BE2C (cell line): ENCODE data around the gene IQCE.

ENCODE experiments used
- DNase-seq: peaks from one replicate; pipeline ENCODE4 v3.0.0-alpha.2; 2020
- H3K27me3 ChIP-seq: fragments of 250-450 bp; sonication (Bioruptor Pico); 2 replicates; pipeline ENCODE4 v1.5.1; 2020; ENCODE audit warnings: mild to moderate bottlenecking
- H3K36me3 ChIP-seq: fragments of 250-450 bp; sonication (Bioruptor Pico); 2 replicates; pipeline ENCODE4 v1.5.1; 2020; ENCODE audit warnings: mild to moderate bottlenecking
- H3K4me1 ChIP-seq: fragments of 250-450 bp; sonication (Bioruptor Pico); 2 replicates; pipeline ENCODE4 v1.5.1; 2020
- H3K4me3 ChIP-seq: 2 replicates; pipeline ENCODE4 v1.5.1; 2011; ENCODE audit warnings: low read depth, low read length
- H3K9me3 ChIP-seq: fragments of 250-450 bp; sonication (Bioruptor Pico); 2 replicates; pipeline ENCODE4 v1.5.1; 2020
- TF ChIP-seq, protein P1 (sequence below): IDR thresholded peaks from 2 replicates; pipeline ENCODE4 v1.5.1; 2012; ENCODE audit warnings: mild to moderate bottlenecking, low read depth, low read length

The IQCE gene

DNA sequence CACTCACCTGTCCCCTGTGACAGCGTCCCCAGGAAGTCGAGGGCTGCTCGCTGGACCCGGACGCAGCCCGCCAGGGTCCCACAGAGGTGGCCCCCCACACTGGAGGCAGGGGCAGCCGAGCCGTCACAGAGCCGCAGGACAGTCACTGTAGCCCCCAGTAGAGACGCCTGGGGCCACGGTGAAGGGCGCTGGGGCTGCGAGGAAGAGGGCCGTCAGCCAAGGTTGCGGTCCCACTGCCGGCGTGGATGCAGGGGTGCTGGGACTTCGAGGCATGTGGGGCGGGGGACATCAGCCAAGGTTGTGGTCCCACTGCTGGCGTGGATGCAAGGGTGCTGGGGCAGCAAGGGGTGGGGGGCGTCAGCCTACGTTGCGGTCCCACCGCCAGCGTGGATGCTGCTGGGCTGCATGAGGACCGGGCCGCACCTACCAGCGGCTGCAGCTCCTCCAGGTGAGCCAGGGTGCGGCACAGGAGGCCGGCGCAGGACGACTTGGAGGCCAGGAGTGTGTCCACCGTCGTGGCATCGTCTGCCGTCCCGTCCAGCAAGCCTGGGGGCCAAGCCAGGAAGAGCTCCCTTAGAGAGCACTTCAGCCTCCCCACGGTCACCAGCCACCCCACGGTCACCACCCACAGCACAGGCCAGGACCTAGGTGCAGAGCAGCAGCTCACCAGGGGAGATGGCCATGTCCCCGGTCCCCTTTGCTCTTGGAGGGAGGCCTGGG lies 17.3 kb upstream of the IQCE start:
- TF ChIP-seq, protein P1, sequence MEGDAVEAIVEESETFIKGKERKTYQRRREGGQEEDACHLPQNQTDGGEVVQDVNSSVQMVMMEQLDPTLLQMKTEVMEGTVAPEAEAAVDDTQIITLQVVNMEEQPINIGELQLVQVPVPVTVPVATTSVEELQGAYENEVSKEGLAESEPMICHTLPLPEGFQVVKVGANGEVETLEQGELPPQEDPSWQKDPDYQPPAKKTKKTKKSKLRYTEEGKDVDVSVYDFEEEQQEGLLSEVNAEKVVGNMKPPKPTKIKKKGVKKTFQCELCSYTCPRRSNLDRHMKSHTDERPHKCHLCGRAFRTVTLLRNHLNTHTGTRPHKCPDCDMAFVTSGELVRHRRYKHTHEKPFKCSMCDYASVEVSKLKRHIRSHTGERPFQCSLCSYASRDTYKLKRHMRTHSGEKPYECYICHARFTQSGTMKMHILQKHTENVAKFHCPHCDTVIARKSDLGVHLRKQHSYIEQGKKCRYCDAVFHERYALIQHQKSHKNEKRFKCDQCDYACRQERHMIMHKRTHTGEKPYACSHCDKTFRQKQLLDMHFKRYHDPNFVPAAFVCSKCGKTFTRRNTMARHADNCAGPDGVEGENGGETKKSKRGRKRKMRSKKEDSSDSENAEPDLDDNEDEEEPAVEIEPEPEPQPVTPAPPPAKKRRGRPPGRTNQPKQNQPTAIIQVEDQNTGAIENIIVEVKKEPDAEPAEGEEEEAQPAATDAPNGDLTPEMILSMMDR: no peak
- Histone ChIP-seq H3K4me3 (no peak overlapping the region), H3K27me3 (no peaks in the 10 kb centered on the region), H3K4me1 (no peaks in the 10 kb centered on the region), H3K36me3 (peaks cover 67% of the 10 kb centered on the region), H3K9me3 (no peaks in the 10 kb centered on the region)
- no peak for DNase-seq

DNA sequence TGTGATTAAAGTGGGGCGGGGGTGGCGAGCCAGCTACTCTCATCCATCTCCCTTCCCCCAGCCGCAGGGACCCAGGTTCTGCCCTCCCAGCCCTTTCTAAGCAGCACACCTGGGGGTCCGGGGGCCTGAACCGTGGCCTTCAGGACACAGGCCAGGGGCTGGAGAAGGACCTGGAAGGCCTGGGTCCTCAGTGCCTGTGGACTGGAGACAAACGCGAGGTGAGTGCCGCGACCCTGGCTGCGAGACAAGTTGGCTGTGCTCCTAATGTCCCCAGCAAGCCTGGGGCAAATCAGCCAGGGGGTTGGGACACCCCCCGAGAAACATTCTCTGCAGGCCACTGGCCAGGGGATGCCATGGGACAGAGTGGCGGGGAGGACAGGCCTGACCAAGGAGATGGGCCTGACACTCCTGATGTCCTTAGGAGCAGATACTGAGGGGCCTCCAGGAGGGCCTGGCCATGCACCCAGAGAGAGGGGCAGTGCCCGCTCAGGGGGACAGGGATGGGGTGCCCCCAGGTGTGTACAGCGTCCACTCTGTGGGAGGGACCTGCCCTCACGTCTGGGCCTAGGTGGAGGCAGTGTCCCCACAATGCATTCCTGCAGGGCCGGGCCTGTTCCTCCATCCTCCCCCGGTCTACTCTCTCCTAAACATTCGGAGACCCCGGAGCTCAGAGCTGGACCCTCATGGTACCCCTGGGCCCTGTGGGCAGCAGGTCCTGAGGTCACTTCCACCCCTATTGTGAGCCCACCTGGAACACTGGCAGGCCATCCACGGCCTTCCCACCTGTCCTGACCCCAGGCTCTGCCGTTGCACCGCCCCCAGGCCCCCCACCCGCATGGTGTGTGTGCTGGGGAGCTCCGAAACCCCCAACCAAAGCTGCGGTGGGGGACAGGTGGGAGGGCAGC lies 16.5 kb upstream of the IQCE start:
- Histone ChIP-seq H3K27me3 (no peaks in the 10 kb centered on the region), H3K9me3 (no peaks in the 10 kb centered on the region), H3K36me3 (peaks cover 71% of the 10 kb centered on the region), H3K4me1 (no peaks in the 10 kb centered on the region), H3K4me3 (no peak overlapping the region)
- TF ChIP-seq, protein P1: no peak
- DNase-seq: no peak

DNA sequence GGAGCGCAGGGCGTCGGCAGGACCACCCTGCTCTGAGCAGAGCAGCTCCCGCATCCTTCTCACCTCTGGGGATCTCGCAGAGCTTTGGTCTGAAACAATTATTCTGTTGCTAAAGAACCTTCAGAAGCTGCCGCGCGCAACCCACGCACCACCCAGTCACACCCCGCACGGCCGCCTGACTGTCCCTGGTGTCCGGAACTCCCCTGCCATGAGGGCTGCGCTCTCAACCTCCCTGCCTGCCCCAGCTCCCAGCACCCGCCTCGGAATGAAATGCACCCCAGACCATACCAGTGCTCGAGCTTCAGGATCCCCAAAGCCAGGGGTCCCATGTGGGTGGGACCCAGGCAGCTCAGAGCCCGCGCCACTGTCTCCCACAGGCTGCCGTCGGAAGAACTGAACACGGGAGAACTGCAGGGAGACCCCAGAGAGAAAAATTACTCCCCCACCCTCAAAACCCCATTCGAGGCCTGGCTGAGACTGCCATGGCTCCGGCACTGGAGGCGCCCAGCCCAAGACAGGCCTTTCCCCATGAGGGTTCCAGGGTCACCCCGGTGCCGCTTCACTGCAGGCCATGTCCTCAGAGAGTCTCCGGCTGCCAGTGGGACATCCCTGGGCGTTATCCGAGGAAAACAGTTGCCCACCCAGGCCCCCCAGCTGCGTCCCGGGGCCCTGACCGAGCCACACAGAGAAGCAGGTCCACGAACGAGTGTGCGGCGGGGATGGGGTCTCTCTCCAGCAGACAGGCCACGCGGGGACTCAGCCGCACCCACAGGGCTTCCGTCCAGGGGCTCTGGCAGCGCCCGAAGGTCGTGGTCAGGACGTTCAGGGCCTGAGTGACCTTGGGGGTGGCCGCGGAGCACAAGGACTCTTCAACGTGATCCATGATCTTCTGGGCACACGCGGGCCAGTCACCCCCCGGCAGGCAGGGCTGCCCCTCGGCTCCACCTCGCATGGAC lies 15.6 kb upstream of the IQCE start:
- no peak for DNase-seq
- H3K27me3 ChIP-seq: no peaks in the 10 kb centered on the region
- H3K9me3 ChIP-seq: no peaks in the 10 kb centered on the region
- TF ChIP-seq, protein P1: no peak
- peaks cover 69% of the 10 kb centered on the region for H3K36me3 ChIP-seq
- H3K4me1 ChIP-seq: no peaks in the 10 kb centered on the region
- H3K4me3 ChIP-seq: no peak overlapping the region

DNA sequence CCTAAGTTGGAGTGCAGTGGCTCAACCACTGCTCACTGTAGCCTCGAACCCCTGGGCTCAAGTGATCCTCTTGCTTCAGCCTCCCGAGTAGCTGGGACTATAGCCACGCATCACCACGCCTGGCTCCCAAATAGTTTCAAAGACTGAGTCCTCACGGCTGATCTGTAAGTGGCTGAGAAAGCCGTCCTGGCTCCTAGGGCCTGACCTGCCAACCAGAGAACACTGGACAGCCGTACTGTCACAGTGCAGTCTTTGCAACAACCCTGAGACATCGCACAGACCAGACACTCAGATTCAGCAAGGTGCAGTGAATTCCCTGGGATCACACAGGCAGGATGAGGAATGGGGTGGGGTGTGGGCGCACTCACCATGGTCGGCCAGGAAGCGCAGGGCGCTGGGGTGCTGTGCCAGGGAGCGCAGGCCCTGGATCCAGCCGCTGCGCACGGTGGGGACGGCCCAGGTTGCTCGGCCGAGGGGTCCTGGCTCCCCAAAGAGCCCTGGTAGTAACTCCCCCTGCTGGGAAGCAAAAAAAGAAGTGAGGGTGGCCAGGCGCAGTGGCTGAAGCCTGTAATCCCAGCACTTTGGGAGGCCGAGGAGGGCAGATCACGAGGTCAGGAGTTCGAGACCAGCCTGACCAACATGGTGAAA lies 14.1 kb upstream of the IQCE start:
- H3K36me3 ChIP-seq: peaks cover 62% of the 10 kb centered on the region
- H3K4me1 ChIP-seq: no peaks in the 10 kb centered on the region
- H3K4me3 ChIP-seq: no peak overlapping the region
- TF ChIP-seq, protein P1: no peak
- no peaks in the 10 kb centered on the region for H3K9me3 ChIP-seq
- no peak for DNase-seq
- H3K27me3 ChIP-seq: no peaks in the 10 kb centered on the region

DNA sequence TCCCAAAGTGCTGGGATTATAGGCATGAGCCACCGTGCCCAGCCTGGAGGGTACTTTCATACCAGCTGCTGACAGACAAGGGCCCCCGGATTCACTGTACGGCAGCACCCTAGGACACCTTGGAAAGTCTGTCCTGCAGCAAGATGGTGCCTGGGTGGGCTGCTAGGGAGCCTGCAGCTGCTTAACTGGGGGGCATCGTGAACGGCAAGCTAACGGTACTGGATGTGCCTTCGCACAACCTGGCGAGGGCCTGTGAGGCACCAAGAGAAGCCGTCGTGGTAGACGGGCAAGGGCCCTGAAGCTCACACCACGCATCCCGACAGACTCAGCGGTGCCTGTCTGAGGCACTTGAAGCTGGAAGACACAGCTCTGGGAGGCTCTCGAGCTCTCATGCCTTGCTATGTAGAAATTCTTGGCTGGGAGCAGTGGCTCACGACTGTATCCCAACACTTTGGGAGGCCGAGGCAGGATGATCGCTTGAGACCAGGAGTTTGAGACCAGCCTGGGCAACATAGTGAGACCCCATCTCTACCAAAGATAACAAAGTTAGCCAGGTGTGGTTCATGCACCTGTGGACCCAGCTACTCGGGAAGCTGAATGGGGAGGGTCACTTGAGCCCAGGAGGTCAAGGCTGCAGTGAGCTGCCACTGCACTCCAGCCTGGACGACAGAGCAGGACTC lies 12.9 kb upstream of the IQCE start:
- H3K4me1 ChIP-seq: no peaks in the 10 kb centered on the region
- DNase-seq: no peak
- peaks cover 56% of the 10 kb centered on the region for H3K36me3 ChIP-seq
- no peak overlapping the region for H3K4me3 ChIP-seq
- no peaks in the 10 kb centered on the region for H3K9me3 ChIP-seq
- TF ChIP-seq, protein P1: no peak
- H3K27me3 ChIP-seq: no peaks in the 10 kb centered on the region
